Glomerular endothelial cell (primary cell): Measurements from ENCODE around the gene NBAS. TPM values are rescaled to one million over a fixed set of nuclear protein-coding genes. Genes with fewer than 3 reads are reported as not detected.
"Not testable (repeated sequence)": the region's sequence is repeated elsewhere in the genome, so short reads cannot be mapped to it uniquely, and the experiment has no call there.

Experiments used
- DNase-seq: peaks from one replicate; pipeline ENCODE4 v3.0.0-alpha.2; 2011; ENCODE audit warnings: low read depth, low spot score; ENCODE audit errors: extremely low read depth
- total RNA-seq: library from RNA; depleted of rRNA; stranded (reverse); fragments of >200 nt; gene quantifications from 2 replicates; pipeline ENCODE4 v1.2.3, GENCODE V29; 2015

NBAS gene
- total RNA-seq, 1 donor from 2014 or later, result 57.7 TPM

- DNase-seq, result no peak
Observed at GRCh38 chr2:15325296-15325695, 235.8 kb downstream of the NBAS start.

- no peak for DNase-seq
Observed at GRCh38 chr2:15323227-15323626, 237.9 kb downstream of the NBAS start.

- not testable (repeated sequence) for DNase-seq
Observed at GRCh38 chr2:15321481-15321880, 239.7 kb downstream of the NBAS start.

GRCh38 chr2:15316370-15316814 is 244.7 kb downstream of the NBAS start:
- DNase-seq, result no peak

GRCh38 chr2:15315411-15315810 is 245.7 kb downstream of the NBAS start:
- DNase-seq, result no peak

GRCh38 chr2:15313657-15314056 is 247.5 kb downstream of the NBAS start:
- DNase-seq, result no peak

- no peak for DNase-seq
Observed at GRCh38 chr2:15311926-15312325, 249.2 kb downstream of the NBAS start.

GRCh38 chr2:15311201-15311907 is 249.8 kb downstream of the NBAS start:
- no peak for DNase-seq

GRCh38 chr2:15307526-15307925 is 253.6 kb downstream of the NBAS start:
- no peak for DNase-seq

- DNase-seq, result no peak
Observed at GRCh38 chr2:15306706-15307105, 254.4 kb downstream of the NBAS start.

- DNase-seq, result no peak
Observed at GRCh38 chr2:15303874-15304273, 257.3 kb downstream of the NBAS start.

GRCh38 chr2:15302154-15302553 is 259.0 kb downstream of the NBAS start:
- DNase-seq, result no peak

GRCh38 chr2:15300624-15301573 is 260.2 kb downstream of the NBAS start:
- no peak for DNase-seq

GRCh38 chr2:15299904-15300520 is 261.1 kb downstream of the NBAS start:
- no peak for DNase-seq

- no peak for DNase-seq
Observed at GRCh38 chr2:15298770-15299169, 262.4 kb downstream of the NBAS start.

- DNase-seq, result no peak
Observed at GRCh38 chr2:15293262-15293937, 267.7 kb downstream of the NBAS start.

- DNase-seq, result no peak
Observed at GRCh38 chr2:15287447-15288184, 273.5 kb downstream of the NBAS start.

- DNase-seq, result no peak
Observed at GRCh38 chr2:15284614-15285013, 276.5 kb downstream of the NBAS start.

GRCh38 chr2:15281681-15282080 is 279.5 kb downstream of the NBAS start:
- no peak for DNase-seq
